Measurements from ENCODE around the gene METTL24. TPM values are rescaled to one million over a fixed set of nuclear protein-coding genes. Genes with fewer than 3 reads are reported as not detected.
A peak's percentile ranks its signal among the peaks of the same experiment; 100 is the strongest.

Gene METTL24
- total and polyA plus RNA-seq, 2 of the 13 experiments (the other 11 are each of a cell fraction or from before 2014, with no cell fraction given), result not detected

GRCh38 chr6:110341663-110342596 is 16.2 kb downstream of the METTL24 start (continued):
- TF ChIP-seq ZNF605 (CRISPR knock-in tag; IDR thresholded peaks at IDR 0.05), result no peak
- TF ChIP-seq ZNF34 (CRISPR knock-in tag; IDR thresholded peaks at IDR 0.05; ENCODE audit: borderline replicate concordance), result no peak
- no peak for TF ChIP-seq FOXO1 (CRISPR knock-in tag; IDR thresholded peaks at IDR 0.05)
- no peak for TF ChIP-seq ZNF567 (CRISPR knock-in tag; IDR thresholded peaks at IDR 0.05; ENCODE audit: borderline replicate concordance)
- no peak for TF ChIP-seq ZNF569 (CRISPR knock-in tag; IDR thresholded peaks at IDR 0.05; ENCODE audit: borderline replicate concordance)
- peak; percentile 26; the same call in 1 of the 2 replicates for TF ChIP-seq ZNF292 (CRISPR knock-in tag; IDR thresholded peaks at IDR 0.05; ENCODE audit: borderline replicate concordance, low read depth)
- no peak for TF ChIP-seq KAT7 (CRISPR knock-in tag; IDR thresholded peaks at IDR 0.05; ENCODE audit: borderline replicate concordance)
- TF ChIP-seq TRIM24 (CRISPR knock-in tag; IDR thresholded peaks at IDR 0.05), result no peak
- no peak for TF ChIP-seq FIP1L1 (IDR thresholded peaks at IDR 0.05; ENCODE audit: borderline replicate concordance, insufficient read depth, low read depth, low read length)
- TF ChIP-seq ZNF691 (CRISPR knock-in tag; IDR thresholded peaks at IDR 0.05; ENCODE audit: borderline replicate concordance, low read depth), result no peak
- TF ChIP-seq GABPB1 (CRISPR knock-in tag; IDR thresholded peaks at IDR 0.05), result no peak
- 0 out of 2 replicates have a peak, but pooled peaks have one; percentile 5 for TF ChIP-seq CEBPG (CRISPR knock-in tag; IDR thresholded peaks at IDR 0.05)
- TF ChIP-seq TBX2 (CRISPR knock-in tag; IDR thresholded peaks at IDR 0.05; ENCODE audit: borderline replicate concordance), result 0 out of 2 replicates have a peak, but pooled peaks have one; percentile 22
- TF ChIP-seq, protein P1, sequence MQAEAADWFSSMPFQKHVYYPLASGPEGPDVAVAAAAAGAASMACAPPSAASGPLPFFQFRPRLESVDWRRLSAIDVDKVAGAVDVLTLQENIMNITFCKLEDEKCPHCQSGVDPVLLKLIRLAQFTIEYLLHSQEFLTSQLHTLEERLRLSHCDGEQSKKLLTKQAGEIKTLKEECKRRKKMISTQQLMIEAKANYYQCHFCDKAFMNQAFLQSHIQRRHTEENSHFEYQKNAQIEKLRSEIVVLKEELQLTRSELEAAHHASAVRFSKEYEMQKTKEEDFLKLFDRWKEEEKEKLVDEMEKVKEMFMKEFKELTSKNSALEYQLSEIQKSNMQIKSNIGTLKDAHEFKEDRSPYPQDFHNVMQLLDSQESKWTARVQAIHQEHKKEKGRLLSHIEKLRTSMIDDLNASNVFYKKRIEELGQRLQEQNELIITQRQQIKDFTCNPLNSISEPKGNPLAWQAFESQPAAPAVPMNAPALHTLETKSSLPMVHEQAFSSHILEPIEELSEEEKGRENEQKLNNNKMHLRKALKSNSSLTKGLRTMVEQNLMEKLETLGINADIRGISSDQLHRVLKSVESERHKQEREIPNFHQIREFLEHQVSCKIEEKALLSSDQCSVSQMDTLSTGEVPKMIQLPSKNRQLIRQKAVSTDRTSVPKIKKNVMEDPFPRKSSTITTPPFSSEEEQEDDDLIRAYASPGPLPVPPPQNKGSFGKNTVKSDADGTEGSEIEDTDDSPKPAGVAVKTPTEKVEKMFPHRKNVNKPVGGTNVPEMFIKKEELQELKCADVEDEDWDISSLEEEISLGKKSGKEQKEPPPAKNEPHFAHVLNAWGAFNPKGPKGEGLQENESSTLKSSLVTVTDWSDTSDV (CRISPR knock-in tag; IDR thresholded peaks at IDR 0.05), result no peak
- no peak for TF ChIP-seq ELF3 (CRISPR knock-in tag; IDR thresholded peaks at IDR 0.05)
- TF ChIP-seq NR2F1 (CRISPR knock-in tag; IDR thresholded peaks at IDR 0.05), result no peak
- TF ChIP-seq, protein P2, sequence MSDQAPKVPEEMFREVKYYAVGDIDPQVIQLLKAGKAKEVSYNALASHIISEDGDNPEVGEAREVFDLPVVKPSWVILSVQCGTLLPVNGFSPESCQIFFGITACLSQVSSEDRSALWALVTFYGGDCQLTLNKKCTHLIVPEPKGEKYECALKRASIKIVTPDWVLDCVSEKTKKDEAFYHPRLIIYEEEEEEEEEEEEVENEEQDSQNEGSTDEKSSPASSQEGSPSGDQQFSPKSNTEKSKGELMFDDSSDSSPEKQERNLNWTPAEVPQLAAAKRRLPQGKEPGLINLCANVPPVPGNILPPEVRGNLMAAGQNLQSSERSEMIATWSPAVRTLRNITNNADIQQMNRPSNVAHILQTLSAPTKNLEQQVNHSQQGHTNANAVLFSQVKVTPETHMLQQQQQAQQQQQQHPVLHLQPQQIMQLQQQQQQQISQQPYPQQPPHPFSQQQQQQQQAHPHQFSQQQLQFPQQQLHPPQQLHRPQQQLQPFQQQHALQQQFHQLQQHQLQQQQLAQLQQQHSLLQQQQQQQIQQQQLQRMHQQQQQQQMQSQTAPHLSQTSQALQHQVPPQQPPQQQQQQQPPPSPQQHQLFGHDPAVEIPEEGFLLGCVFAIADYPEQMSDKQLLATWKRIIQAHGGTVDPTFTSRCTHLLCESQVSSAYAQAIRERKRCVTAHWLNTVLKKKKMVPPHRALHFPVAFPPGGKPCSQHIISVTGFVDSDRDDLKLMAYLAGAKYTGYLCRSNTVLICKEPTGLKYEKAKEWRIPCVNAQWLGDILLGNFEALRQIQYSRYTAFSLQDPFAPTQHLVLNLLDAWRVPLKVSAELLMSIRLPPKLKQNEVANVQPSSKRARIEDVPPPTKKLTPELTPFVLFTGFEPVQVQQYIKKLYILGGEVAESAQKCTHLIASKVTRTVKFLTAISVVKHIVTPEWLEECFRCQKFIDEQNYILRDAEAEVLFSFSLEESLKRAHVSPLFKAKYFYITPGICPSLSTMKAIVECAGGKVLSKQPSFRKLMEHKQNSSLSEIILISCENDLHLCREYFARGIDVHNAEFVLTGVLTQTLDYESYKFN (CRISPR knock-in tag; conservative IDR thresholded peaks at IDR 0.05), result no peak
- TF ChIP-seq TEAD3 (CRISPR knock-in tag; optimal IDR thresholded peaks at IDR 0.05; ENCODE audit: borderline replicate concordance), result peak; percentile 13

Data from HepG2 (cell line).